GM23338 (cell line): Measurements from ENCODE around the gene IFIT1B. TPM values are rescaled to one million over a fixed set of nuclear protein-coding genes. Genes with fewer than 3 reads are reported as not detected.
A peak's percentile ranks its signal among the peaks of the same experiment; 100 is the strongest.

ENCODE experiments used
- ATAC-seq: fragments of 200-7000 bp; cut with Tn5 transposase; 3 replicates; pipeline ENCODE4 v1.9.1; 2020
- DNase-seq: peaks from one replicate; pipeline ENCODE4 v3.0.0-alpha.2; 2015; ENCODE audit warnings: low spot score
- H2AFZ ChIP-seq: fragments of 200-600 bp; sonication (generic); 2 replicates; pipeline ENCODE4 v1.8.0; 2016; ENCODE audit warnings: antibody characterized with exemption, mild to moderate bottlenecking, moderate library complexity
- H3F3A ChIP-seq: fragments of 200-600 bp; sonication (generic); replicated peaks from 2 replicates; pipeline ENCODE4 v1.8.0; 2017; ENCODE audit warnings: antibody characterized with exemption, mixed run types, low read depth
- H3K27ac ChIP-seq: fragments of 200-600 bp; sonication (generic); 2 replicates; pipeline ENCODE4 v1.6.1; 2016; ENCODE audit warnings: low read depth
- H3K27me3 ChIP-seq: fragments of 200-600 bp; sonication (generic); 2 replicates; pipeline ENCODE4 v1.8.0; 2016; ENCODE audit warnings: mild to moderate bottlenecking, mixed run types, moderate library complexity; ENCODE audit not compliant: insufficient read depth
- H3K36me3 ChIP-seq: fragments of 200-600 bp; sonication (generic); 2 replicates; pipeline ENCODE4 v1.8.0; 2016; ENCODE audit warnings: mild to moderate bottlenecking; ENCODE audit not compliant: insufficient read depth
- H3K4me1 ChIP-seq: fragments of 200-600 bp; sonication (generic); 2 replicates; pipeline ENCODE4 v1.8.0; 2016; ENCODE audit warnings: mild to moderate bottlenecking, moderate library complexity; ENCODE audit not compliant: insufficient read depth
- H3K4me2 ChIP-seq: fragments of 200-600 bp; sonication (generic); 2 replicates; pipeline ENCODE4 v1.7.1; 2017; ENCODE audit warnings: mixed run types
- H3K4me3 ChIP-seq: fragments of 200-600 bp; sonication (generic); 2 replicates; pipeline ENCODE4 v1.6.1; 2016; ENCODE audit warnings: mixed run types
- H3K79me2 ChIP-seq: fragments of 200-600 bp; sonication (generic); replicated peaks from 2 replicates; pipeline ENCODE4 v1.8.0; 2017; ENCODE audit warnings: mild to moderate bottlenecking; ENCODE audit not compliant: insufficient read depth
- H3K9me2 ChIP-seq: fragments of 200-600 bp; sonication (generic); 2 replicates; pipeline ENCODE4 v1.8.0; 2017; ENCODE audit not compliant: insufficient read depth
- H4K20me1 ChIP-seq: fragments of 200-600 bp; sonication (generic); replicated peaks from 2 replicates; pipeline ENCODE4 v1.8.0; 2017; ENCODE audit warnings: mild to moderate bottlenecking; ENCODE audit not compliant: insufficient read depth
- H3K27ac Mint-ChIP-seq: 2 replicates; pipeline ENCODE4 v1.8.0; 2020; ENCODE audit warnings: inconsistent platforms, mild to moderate bottlenecking, moderate library complexity, mixed read lengths
- H3K27me3 Mint-ChIP-seq: 3 replicates; pipeline ENCODE4 v1.8.0; 2022; ENCODE audit warnings: low read depth, mild to moderate bottlenecking, moderate library complexity, mixed read lengths, inconsistent platforms; ENCODE audit not compliant: insufficient read depth, poor library complexity
- H3K36me3 Mint-ChIP-seq: 3 replicates; pipeline ENCODE4 v1.8.0; 2021; ENCODE audit warnings: low read depth, mild to moderate bottlenecking, inconsistent platforms, moderate library complexity, mixed read lengths
- H3K4me1 Mint-ChIP-seq: 3 replicates; pipeline ENCODE4 v1.8.0; 2020; ENCODE audit warnings: mild to moderate bottlenecking, inconsistent platforms, mixed read lengths
- H3K4me3 Mint-ChIP-seq: 3 replicates; pipeline ENCODE4 v1.8.0; 2021; ENCODE audit warnings: moderate library complexity, mild to moderate bottlenecking, inconsistent platforms, mixed read lengths
- H3K9me3 Mint-ChIP-seq: 3 replicates; pipeline ENCODE4 v1.8.0; 2020; ENCODE audit warnings: moderate library complexity, mild to moderate bottlenecking, inconsistent platforms, mixed read lengths
- CREB1 ChIP-seq: fragments of 250-450 bp; sonication (Bioruptor Pico); IDR thresholded peaks from 2 replicates; pipeline ENCODE4 v1.5.0; 2020; ENCODE audit warnings: low read depth, mild to moderate bottlenecking, moderate library complexity
- CTCF ChIP-seq, 2 experiments: fragments of 200-600 bp in 1 of 2; sonication (generic) in 1 of 2; conservative IDR thresholded peaks; 2 replicates each; pipeline versions ENCODE4 v1.5.1 to v1.6.1; 2016 to 2017; ENCODE audit warnings: antibody characterized with exemption in 2 of 2, low read depth in 2 of 2, mild to moderate bottlenecking in 2 of 2, moderate library complexity in 1 of 2
- EZH2 ChIP-seq: fragments of 200-600 bp; sonication (generic); IDR thresholded peaks from one replicate; pipeline ENCODE4 v1.8.0; 2017; ENCODE audit warnings: antibody characterized with exemption, mild to moderate bottlenecking, low read depth; ENCODE audit not compliant: unreplicated experiment
- EZH2phosphoT487 ChIP-seq: fragments of 200-600 bp; sonication (generic); IDR thresholded peaks from one replicate; pipeline ENCODE4 v1.8.1; 2018; ENCODE audit warnings: antibody characterized with exemption; ENCODE audit not compliant: unreplicated experiment
- NANOG ChIP-seq: IDR thresholded peaks from 2 replicates; pipeline ENCODE4 v1.6.1; 2016; ENCODE audit warnings: antibody characterized with exemption, borderline replicate concordance
- POLR2AphosphoS5 ChIP-seq: IDR thresholded peaks from 2 replicates; pipeline ENCODE4 v1.6.1; 2016; ENCODE audit warnings: antibody characterized with exemption, low read depth
- polyA plus RNA-seq: library from polyadenylated mRNA; unstranded; fragments of >200 nt; fragmentation: Nextera tagmentation; extraction: Ambion mirVana; gene quantifications from 2 replicates; pipeline ENCODE4 v1.2.1, GENCODE V29; 2016
- total RNA-seq: library from RNA; depleted of rRNA; stranded (reverse); fragments of >200 nt; shearing (Covaris generic); gene quantifications from 2 replicates; pipeline ENCODE4 v1.2.3, GENCODE V29; 2014
- TF ChIP-seq, protein P1 (sequence below): fragments of 250-450 bp; sonication (Bioruptor Pico); IDR thresholded peaks from 2 replicates; pipeline ENCODE4 v1.5.0; 2020; ENCODE audit warnings: mild to moderate bottlenecking, moderate library complexity

IFIT1B gene
- total and polyA plus RNA-seq, 2 experiments from 2014 or later: 0.10 TPM; not detected in 1

GRCh38 chr10:89426230-89426868 lies 48.5 kb downstream of the IFIT1B start:
- no peaks in the 10 kb centered on the region for H3F3A ChIP-seq
- no peak for TF ChIP-seq EZH2phosphoT487
- TF ChIP-seq NANOG: no peak
- peak; percentile 84 to 86 for TF ChIP-seq CTCF (conservative IDR thresholded peaks at IDR 0.05; ENCODE audit: low read depth in 2 of 2)
- H3K4me3 Mint-ChIP-seq: no peak overlapping the region
- H3K9me3 Mint-ChIP-seq: no peaks in the 10 kb centered on the region
- DNase-seq: peak; percentile 77
- no peaks in the 10 kb centered on the region for H3K36me3 Mint-ChIP-seq
- peaks cover 34% of the 10 kb centered on the region for H3K4me1 Mint-ChIP-seq
- peak overlapping the region; percentile 9; the same call in 1 of the 2 replicates for H3K27ac Mint-ChIP-seq
- no peaks in the 10 kb centered on the region for H3K79me2 ChIP-seq
- no peaks in the 10 kb centered on the region for H3K27me3 ChIP-seq
- peaks cover 19% of the 10 kb centered on the region for H3K4me1 ChIP-seq
- no peak overlapping the region for H3K4me3 ChIP-seq
- H2AFZ ChIP-seq: no peak overlapping the region
- no peak overlapping the region for H3K4me2 ChIP-seq
- no peaks in the 10 kb centered on the region for H4K20me1 ChIP-seq
- no peaks in the 10 kb centered on the region for H3K9me2 ChIP-seq
- peaks cover 2% of the 10 kb centered on the region for H3K27me3 Mint-ChIP-seq
- H3K36me3 ChIP-seq: no peaks in the 10 kb centered on the region
- H3K27ac ChIP-seq: no peak overlapping the region
- peak; percentile 86 for ATAC-seq

GRCh38 chr10:89427629-89428028 lies 49.8 kb downstream of the IFIT1B start:
- Histone ChIP-seq H3K79me2 (no peaks in the 10 kb centered on the region), H3F3A (no peaks in the 10 kb centered on the region), H3K36me3 (no peaks in the 10 kb centered on the region), H3K4me2 (no peak overlapping the region), H4K20me1 (no peaks in the 10 kb centered on the region), H3K27ac (no peak overlapping the region), H3K4me1 (peaks cover 19% of the 10 kb centered on the region), H3K9me2 (no peaks in the 10 kb centered on the region), H3K4me3 (no peak overlapping the region), H3K27me3 (no peaks in the 10 kb centered on the region), H2AFZ (no peak overlapping the region)
- no peak overlapping the region for H3K27ac Mint-ChIP-seq
- H3K4me3 Mint-ChIP-seq: no peak overlapping the region
- H3K27me3 Mint-ChIP-seq: peaks cover 2% of the 10 kb centered on the region
- no peaks in the 10 kb centered on the region for H3K36me3 Mint-ChIP-seq
- DNase-seq (no peak), ATAC-seq (no peak)
- peaks cover 34% of the 10 kb centered on the region for H3K4me1 Mint-ChIP-seq
- H3K9me3 Mint-ChIP-seq: no peaks in the 10 kb centered on the region
- TF ChIP-seq CTCF (conservative IDR thresholded peaks at IDR 0.05; ENCODE audit: low read depth in 2 of 2): no peak
- TF ChIP-seq POLR2AphosphoS5: no peak
- TF ChIP-seq CREB1 (CRISPR knock-in tag): no peak
- TF ChIP-seq, protein P1, sequence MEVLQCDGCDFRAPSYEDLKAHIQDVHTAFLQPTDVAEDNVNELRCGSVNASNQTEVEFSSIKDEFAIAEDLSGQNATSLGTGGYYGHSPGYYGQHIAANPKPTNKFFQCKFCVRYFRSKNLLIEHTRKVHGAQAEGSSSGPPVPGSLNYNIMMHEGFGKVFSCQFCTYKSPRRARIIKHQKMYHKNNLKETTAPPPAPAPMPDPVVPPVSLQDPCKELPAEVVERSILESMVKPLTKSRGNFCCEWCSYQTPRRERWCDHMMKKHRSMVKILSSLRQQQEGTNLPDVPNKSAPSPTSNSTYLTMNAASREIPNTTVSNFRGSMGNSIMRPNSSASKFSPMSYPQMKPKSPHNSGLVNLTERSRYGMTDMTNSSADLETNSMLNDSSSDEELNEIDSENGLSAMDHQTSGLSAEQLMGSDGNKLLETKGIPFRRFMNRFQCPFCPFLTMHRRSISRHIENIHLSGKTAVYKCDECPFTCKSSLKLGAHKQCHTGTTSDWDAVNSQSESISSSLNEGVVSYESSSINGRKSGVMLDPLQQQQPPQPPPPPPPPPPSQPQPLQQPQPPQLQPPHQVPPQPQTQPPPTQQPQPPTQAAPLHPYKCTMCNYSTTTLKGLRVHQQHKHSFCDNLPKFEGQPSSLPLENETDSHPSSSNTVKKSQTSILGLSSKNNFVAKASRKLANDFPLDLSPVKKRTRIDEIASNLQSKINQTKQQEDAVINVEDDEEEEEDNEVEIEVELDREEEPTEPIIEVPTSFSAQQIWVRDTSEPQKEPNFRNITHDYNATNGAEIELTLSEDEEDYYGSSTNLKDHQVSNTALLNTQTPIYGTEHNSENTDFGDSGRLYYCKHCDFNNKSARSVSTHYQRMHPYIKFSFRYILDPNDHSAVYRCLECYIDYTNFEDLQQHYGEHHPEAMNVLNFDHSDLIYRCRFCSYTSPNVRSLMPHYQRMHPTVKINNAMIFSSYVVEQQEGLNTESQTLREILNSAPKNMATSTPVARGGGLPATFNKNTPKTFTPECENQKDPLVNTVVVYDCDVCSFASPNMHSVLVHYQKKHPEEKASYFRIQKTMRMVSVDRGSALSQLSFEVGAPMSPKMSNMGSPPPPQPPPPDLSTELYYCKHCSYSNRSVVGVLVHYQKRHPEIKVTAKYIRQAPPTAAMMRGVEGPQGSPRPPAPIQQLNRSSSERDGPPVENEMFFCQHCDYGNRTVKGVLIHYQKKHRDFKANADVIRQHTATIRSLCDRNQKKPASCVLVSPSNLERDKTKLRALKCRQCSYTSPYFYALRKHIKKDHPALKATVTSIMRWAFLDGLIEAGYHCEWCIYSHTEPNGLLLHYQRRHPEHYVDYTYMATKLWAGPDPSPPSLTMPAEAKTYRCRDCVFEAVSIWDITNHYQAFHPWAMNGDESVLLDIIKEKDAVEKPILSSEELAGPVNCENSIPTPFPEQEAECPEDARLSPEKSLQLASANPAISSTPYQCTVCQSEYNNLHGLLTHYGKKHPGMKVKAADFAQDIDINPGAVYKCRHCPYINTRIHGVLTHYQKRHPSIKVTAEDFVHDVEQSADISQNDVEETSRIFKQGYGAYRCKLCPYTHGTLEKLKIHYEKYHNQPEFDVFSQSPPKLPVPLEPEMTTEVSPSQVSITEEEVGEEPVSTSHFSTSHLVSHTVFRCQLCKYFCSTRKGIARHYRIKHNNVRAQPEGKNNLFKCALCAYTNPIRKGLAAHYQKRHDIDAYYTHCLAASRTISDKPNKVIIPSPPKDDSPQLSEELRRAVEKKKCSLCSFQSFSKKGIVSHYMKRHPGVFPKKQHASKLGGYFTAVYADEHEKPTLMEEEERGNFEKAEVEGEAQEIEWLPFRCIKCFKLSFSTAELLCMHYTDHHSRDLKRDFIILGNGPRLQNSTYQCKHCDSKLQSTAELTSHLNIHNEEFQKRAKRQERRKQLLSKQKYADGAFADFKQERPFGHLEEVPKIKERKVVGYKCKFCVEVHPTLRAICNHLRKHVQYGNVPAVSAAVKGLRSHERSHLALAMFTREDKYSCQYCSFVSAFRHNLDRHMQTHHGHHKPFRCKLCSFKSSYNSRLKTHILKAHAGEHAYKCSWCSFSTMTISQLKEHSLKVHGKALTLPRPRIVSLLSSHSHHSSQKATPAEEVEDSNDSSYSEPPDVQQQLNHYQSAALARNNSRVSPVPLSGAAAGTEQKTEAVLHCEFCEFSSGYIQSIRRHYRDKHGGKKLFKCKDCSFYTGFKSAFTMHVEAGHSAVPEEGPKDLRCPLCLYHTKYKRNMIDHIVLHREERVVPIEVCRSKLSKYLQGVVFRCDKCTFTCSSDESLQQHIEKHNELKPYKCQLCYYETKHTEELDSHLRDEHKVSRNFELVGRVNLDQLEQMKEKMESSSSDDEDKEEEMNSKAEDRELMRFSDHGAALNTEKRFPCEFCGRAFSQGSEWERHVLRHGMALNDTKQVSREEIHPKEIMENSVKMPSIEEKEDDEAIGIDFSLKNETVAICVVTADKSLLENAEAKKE: no peak
- TF ChIP-seq EZH2: no peak
- TF ChIP-seq EZH2phosphoT487: no peak
- TF ChIP-seq NANOG: no peak
